HUES6 (cell line): ENCODE data around the gene EIF4G3.

ENCODE experiments used
- H3K27ac ChIP-seq: 2 replicates; pipeline ENCODE4 v1.7.0; 2013; ENCODE audit warnings: low read depth, mild to moderate bottlenecking, low read length, inconsistent platforms
- H3K27me3 ChIP-seq: 2 replicates; pipeline ENCODE4 v1.6.1; 2013; ENCODE audit warnings: low read length; ENCODE audit not compliant: control insufficient read depth, insufficient read depth
- H3K36me3 ChIP-seq: 2 replicates; pipeline ENCODE4 v1.6.1; 2013; ENCODE audit warnings: low read length; ENCODE audit not compliant: control insufficient read depth, insufficient read depth
- H3K4me1 ChIP-seq: 2 replicates; pipeline ENCODE4 v1.6.1; 2013; ENCODE audit warnings: low read length; ENCODE audit not compliant: control insufficient read depth, insufficient read depth
- H3K4me3 ChIP-seq: 2 replicates; pipeline ENCODE4 v1.5.1; 2013; ENCODE audit warnings: low read depth, low read length
- H3K9ac ChIP-seq: one replicate; pipeline ENCODE4 v1.6.1; 2013; ENCODE audit warnings: mild to moderate bottlenecking, low read length
- H3K9me3 ChIP-seq: 2 replicates; pipeline ENCODE4 v1.6.1; 2013; ENCODE audit warnings: low read depth, low read length; ENCODE audit not compliant: control insufficient read depth, insufficient read depth

Gene EIF4G3

DNA sequence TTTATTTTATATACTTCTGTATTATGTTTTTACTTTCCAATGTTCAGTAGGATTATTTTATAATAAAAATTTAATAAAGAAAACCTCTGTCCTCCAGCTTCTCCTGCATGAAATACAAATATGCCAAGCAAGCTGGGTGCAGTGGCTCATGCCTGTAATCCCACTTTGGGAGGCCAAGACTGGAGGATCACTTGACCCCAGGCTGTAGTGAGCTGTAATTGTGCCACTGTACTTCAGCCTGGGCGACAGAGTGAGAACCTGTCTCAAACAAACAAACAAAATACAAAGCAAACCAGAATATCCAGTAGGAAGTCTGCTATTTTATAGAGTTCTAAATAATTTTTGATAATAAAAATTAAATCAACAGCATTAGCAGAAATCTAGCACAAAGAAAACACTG, 168.8 kb downstream of the EIF4G3 start:
- Histone ChIP-seq H3K27ac (no peak overlapping the region), H3K27me3 (no peaks in the 10 kb centered on the region), H3K9ac (no peak overlapping the region), H3K9me3 (no peaks in the 10 kb centered on the region), H3K4me3 (no peak overlapping the region), H3K36me3 (no peaks in the 10 kb centered on the region), H3K4me1 (no peaks in the 10 kb centered on the region)

DNA sequence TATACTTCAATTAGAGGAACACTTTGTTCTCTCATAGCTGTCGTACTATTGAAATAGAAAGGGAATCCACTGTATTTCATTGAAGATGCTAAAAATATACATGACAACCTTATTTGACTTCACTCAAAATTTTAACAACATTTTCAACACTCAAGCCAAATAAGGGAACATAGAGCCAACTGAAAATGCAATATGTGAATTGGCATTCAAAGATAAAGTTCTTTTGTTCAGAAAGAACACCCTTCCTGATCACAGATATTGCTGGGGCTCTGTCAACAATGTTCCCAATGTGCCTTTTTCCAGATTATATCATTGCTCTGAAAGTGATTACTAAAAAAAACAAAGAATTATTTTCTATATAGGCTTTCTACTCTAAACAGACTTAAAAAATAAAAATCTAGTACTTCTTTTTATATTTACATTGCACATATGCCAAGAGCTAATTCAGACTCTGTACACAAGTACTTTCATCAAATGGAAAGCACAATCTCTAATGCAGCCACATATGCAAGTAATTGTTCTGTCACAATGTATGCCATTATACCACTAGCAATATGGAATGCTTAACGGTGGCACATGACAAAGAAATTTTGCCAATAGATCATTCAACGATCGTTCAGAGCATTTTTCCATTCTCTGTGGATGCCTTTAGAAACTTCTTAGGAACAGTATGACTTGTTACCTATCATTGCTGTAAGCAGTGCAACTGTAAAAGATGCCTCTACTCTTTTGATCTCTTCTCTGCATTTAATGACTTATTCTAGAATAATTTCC, 171.0 kb downstream of the EIF4G3 start:
- H3K36me3 ChIP-seq = no peaks in the 10 kb centered on the region
- H3K27ac ChIP-seq = no peak overlapping the region
- no peak overlapping the region for H3K4me3 ChIP-seq
- no peak overlapping the region for H3K9ac ChIP-seq
- H3K4me1 ChIP-seq = no peaks in the 10 kb centered on the region
- no peaks in the 10 kb centered on the region for H3K27me3 ChIP-seq
- no peaks in the 10 kb centered on the region for H3K9me3 ChIP-seq

DNA sequence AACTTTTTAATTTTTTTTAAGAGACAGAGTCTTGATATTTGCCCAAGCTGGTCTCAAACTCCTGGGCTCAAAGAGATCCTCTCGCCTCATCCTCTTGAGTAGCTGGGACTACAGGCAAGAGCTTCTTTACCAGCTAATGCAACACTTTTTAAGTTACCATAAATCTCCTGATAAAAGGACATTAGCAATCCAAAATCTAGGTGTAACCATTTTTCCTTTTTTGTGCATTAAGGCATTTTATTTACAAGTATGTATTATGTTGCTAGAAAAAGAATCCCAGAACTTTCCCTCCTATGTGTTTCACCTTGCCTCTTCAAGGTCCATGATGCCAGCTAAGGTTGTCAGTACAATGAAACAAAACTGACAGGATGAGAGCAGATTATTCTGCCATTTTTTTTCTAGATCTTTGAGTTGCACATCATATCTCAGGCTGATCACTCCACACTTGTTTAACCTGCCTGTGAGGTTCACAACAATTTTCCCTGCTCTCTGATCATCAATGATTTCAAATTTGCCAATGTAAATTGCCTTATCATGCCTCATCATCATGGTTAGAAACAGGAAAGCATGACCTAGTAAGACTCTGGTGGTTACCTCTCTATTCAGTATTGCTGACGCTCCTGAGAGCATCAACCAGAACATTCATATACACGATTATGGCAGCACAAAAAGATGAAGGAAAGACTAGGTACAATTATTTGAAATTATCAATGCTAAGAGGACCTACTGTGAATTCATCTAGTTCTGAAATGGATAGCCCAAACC, 173.2 kb downstream of the EIF4G3 start:
- H3K9ac ChIP-seq = no peak overlapping the region
- no peaks in the 10 kb centered on the region for H3K4me1 ChIP-seq
- no peak overlapping the region for H3K4me3 ChIP-seq
- H3K27ac ChIP-seq = no peak overlapping the region
- H3K36me3 ChIP-seq = no peaks in the 10 kb centered on the region; the same call in 1 of the 2 replicates
- H3K27me3 ChIP-seq = no peaks in the 10 kb centered on the region
- H3K9me3 ChIP-seq = no peaks in the 10 kb centered on the region

DNA sequence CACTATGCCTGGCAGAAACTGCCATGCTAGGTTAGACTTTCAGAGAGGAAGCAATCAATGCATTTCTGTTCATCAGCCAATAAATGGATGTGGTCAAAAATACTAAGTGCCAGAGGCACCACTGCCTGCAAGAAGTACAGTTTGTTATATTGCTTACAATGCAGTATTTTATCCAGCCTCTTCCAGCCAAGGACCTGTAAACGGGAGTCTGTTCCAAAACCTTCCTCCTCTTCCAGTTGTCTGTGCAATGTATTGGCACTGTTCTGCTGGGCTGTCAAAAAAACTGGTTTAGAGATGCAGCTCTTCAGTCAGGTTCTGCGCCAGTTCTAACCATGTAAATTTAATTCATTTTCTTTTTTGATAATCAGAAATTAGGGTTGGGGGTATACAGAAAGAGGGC, 175.7 kb downstream of the EIF4G3 start:
- Histone ChIP-seq H3K27ac (no peak overlapping the region), H3K36me3 (no peaks in the 10 kb centered on the region; the same call in 1 of the 2 replicates), H3K9ac (no peak overlapping the region), H3K4me3 (no peak overlapping the region), H3K9me3 (no peaks in the 10 kb centered on the region), H3K27me3 (no peaks in the 10 kb centered on the region), H3K4me1 (no peaks in the 10 kb centered on the region)

DNA sequence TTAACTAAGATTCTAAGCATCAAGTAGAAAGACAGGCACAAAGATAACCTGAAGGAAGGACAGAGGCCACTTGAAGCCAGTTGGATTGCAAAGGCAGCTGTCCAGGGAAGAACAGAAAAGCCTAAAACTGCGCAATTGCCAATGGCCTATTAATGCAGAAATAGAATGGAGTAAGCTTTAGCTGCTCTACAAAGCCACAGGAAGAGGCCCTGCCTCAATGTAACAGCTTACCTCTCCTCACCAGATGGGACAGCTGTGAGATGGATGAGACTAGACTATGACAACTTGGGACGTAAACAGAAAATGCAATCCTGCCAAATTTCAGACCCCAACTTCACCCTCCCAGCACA, 176.5 kb downstream of the EIF4G3 start:
- H3K9me3 ChIP-seq = no peaks in the 10 kb centered on the region
- H3K36me3 ChIP-seq = no peaks in the 10 kb centered on the region; the same call in 1 of the 2 replicates
- H3K4me1 ChIP-seq = no peaks in the 10 kb centered on the region
- H3K27me3 ChIP-seq = no peaks in the 10 kb centered on the region
- no peak overlapping the region for H3K27ac ChIP-seq
- H3K4me3 ChIP-seq = no peak overlapping the region
- no peak overlapping the region for H3K9ac ChIP-seq

DNA sequence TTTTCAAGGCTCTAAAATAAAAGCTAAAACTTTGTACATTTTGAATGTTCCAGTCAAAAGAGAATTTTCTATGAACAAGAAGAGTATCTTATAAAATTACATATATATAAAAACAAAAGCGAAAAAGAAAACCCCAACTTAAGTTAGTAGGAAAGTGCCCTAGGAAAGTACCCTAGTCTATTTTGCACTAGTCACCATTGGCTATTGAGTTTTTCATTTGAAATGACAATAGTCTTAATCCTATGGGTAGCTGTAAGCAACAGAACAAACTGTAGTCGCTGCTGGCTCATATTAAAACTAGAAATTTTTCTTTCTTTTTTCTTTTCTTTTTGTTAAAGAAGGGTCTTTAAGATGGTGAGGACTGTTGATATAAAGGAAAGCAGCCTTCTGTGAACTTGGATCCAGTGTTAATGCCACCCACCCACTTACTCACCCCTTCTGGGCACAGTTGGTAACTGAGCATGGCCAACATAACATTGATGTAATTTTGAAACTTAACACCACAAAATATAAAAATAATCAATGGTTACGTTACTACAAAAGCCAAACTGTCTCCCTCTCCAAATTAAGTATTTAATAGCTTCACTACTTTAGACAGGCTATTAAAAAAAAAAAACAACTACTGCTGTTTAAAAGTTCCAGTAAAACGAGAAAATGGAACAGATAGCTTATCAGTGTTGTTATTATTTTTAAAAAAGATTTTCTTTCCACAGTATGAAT, 177.0 kb downstream of the EIF4G3 start:
- H3K9me3 ChIP-seq = no peaks in the 10 kb centered on the region
- H3K4me1 ChIP-seq = no peaks in the 10 kb centered on the region
- no peaks in the 10 kb centered on the region; the same call in 1 of the 2 replicates for H3K36me3 ChIP-seq
- H3K9ac ChIP-seq = no peak overlapping the region
- H3K27me3 ChIP-seq = no peaks in the 10 kb centered on the region
- H3K27ac ChIP-seq = no peak overlapping the region
- H3K4me3 ChIP-seq = no peak overlapping the region

DNA sequence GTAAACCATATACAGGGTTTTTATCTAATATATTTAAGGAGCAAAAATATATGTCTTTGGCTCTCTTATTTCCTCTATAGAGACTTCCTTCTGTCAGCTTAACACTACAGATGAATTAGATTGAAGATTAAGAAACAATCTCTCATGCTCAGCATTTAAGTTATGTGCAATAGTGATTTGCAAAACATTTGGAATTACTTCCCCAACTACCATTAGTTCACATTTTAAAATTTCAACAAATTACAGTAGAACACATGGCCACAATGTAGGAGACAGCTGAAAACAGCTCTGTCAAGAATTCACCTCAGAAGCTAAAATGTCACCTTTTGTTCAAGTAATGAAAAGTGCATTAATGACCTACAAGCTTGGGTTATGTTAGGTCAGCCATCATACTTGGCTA, 177.9 kb downstream of the EIF4G3 start:
- Histone ChIP-seq H3K27ac (no peak overlapping the region), H3K27me3 (no peaks in the 10 kb centered on the region), H3K9ac (no peak overlapping the region), H3K9me3 (no peaks in the 10 kb centered on the region), H3K36me3 (no peaks in the 10 kb centered on the region; the same call in 1 of the 2 replicates), H3K4me1 (no peaks in the 10 kb centered on the region), H3K4me3 (no peak overlapping the region)

DNA sequence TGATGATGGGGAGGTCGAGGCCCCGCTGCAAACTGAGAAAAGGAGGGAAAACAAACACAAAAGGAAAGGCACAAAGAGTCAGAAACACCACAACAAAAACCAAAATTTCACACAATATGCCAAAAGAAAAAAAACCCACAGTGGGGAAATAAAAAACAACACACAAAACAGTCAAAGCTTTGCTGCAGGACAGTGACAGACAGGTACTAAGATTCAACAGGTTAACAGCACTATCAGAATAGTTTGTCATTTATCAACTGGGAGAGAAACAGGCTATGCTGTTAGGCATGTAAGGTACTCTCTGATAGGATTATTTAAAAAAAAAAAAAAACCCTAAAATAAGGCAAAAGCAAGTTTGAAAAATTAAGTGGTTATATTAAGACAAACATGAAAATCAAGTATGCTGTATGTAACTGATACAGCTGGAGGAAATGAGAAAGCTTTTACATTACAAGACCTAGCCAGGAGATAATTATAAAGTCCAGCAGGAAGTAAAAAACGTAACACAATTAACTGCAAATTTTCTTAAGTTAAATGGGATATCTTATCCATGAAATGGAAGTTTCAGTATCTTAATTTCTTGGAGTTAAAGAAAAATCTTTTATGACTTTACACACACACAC, 179.0 kb downstream of the EIF4G3 start:
- no peaks in the 10 kb centered on the region for H3K27me3 ChIP-seq
- no peak overlapping the region for H3K9ac ChIP-seq
- H3K9me3 ChIP-seq = no peaks in the 10 kb centered on the region
- H3K4me3 ChIP-seq = no peak overlapping the region
- no peak overlapping the region for H3K27ac ChIP-seq
- no peaks in the 10 kb centered on the region for H3K4me1 ChIP-seq
- no peaks in the 10 kb centered on the region; the same call in 1 of the 2 replicates for H3K36me3 ChIP-seq

DNA sequence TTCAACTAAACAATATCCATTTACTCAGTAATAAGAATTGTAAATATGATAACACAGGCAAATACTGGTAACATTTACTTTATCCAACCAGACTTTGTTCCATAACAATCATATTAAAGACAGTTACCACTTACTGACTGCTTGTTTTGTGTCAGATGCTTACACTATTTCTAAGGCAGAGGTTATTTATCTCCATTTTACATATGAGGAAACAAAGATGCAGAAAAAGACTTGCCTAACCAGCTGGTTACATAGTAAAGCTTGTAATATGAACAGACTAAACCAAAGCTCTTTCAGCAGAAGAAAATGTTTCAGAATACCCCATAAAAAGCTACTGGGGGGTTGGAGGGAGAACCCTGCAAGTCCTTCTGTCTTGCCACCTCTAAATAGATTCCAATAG, 180.1 kb downstream of the EIF4G3 start:
- no peaks in the 10 kb centered on the region for H3K9me3 ChIP-seq
- no peaks in the 10 kb centered on the region for H3K27me3 ChIP-seq
- H3K4me3 ChIP-seq = no peak overlapping the region
- no peak overlapping the region for H3K27ac ChIP-seq
- H3K9ac ChIP-seq = no peak overlapping the region
- H3K4me1 ChIP-seq = no peaks in the 10 kb centered on the region
- H3K36me3 ChIP-seq = no peaks in the 10 kb centered on the region; the same call in 1 of the 2 replicates

DNA sequence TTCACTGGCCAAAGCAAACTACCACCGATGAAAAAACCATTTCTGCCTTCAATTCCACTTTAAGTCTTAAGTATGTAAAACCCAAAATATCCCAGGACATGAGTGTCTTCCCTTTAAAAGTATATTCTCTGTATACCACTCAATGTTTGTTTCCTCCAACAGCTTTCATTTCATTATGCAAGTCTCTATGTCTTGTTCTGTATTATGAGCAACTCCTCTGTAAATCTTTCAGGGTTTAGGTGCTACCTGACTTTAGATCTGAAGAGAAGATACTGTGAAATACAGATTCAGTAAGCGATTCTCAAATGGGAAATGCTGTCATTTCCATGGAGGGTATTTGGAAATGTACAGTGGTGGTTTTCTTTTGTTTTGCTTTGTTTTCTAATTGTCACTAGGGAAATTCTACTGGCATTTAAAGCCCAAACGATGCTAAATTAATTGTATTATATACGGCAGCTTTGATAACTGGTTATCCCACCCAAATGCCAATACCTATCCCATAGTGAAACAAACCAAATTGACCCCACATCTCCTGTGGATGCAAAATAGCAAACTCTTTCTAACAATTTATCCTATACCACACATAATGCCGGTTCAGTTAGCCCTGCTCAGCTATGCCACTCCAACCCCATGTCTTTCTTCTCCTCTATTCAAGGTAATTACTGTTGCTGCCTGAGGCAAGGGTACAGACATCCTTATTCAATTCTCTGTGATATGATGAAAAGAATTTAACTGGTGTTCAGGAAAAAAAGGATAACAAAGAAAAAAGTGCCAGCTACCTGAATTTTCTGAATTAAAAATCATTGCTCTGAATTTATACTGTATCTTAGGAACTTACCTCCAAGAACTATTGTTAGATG, 182.8 kb downstream of the EIF4G3 start:
- Histone ChIP-seq H3K9me3 (no peaks in the 10 kb centered on the region), H3K27me3 (no peaks in the 10 kb centered on the region), H3K4me3 (no peak overlapping the region), H3K4me1 (no peaks in the 10 kb centered on the region), H3K9ac (no peak overlapping the region), H3K27ac (no peak overlapping the region), H3K36me3 (no peaks in the 10 kb centered on the region)
